Mucosa of stomach (tissue), 1 donor: ENCODE data around the gene SAT1.
A peak's percentile ranks its signal among the peaks of the same experiment; 100 is the strongest.

Source experiments
- H3K27me3 ChIP-seq: one replicate; pipeline ENCODE4 v1.7.0; 2013; ENCODE audit warnings: mild to moderate bottlenecking, low read length; ENCODE audit not compliant: control insufficient read depth, insufficient read depth
- H3K36me3 ChIP-seq: one replicate; pipeline ENCODE4 v1.7.0; 2013; ENCODE audit warnings: low read length; ENCODE audit not compliant: control insufficient read depth, insufficient read depth
- H3K4me1 ChIP-seq: one replicate; pipeline ENCODE4 v1.7.0; 2013; ENCODE audit warnings: mild to moderate bottlenecking, low read length; ENCODE audit not compliant: control insufficient read depth, insufficient read depth
- H3K4me3 ChIP-seq: one replicate; pipeline ENCODE4 v1.7.0; 2013; ENCODE audit warnings: low read length
- H3K9ac ChIP-seq: one replicate; pipeline ENCODE4 v1.7.0; 2013; ENCODE audit warnings: mild to moderate bottlenecking, low read length, moderate library complexity
- H3K9me3 ChIP-seq: one replicate; pipeline ENCODE4 v1.7.0; 2013; ENCODE audit warnings: mild to moderate bottlenecking, low read length, moderate library complexity; ENCODE audit not compliant: control insufficient read depth
- donor health status: Pancreatic carcinoma.

The SAT1 gene

DNA sequence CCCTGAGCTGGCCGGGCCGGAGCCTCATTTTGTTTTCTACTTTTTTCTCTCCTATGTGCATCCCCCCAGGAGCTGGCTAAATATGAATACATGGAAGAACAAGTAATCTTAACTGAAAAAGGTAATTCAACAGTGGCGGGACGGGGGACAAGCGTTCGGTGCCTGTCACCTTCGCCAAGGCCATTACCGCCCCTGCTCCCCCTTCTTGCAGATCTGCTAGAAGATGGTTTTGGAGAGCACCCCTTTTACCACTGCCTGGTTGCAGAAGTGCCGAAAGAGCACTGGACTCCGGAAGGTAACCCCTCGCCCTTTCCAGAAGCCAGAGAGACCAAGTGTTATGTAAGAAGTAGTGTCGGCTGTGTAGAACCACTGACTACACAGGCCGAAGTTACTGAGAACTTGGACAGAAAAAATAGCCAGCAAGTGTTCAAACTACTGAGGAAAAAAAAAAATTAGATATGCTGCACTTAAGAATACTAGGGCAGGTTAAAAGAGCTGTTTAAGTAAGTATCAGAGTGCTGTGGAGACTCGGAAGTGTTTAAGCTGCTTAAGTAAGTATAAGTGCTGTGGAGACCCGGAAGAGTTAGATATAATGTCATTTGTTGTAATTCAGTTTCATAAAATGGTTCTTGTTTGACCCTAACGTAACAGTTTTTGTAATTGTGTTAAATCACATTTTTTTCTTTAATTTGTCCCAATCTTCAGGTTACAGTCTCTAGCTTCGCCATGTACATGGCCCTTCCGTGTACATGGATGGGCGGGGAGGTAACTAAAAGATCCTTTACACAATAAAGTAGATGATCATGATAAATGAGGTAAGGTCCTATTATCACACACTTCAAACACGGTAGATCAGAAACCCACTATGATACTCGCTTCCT lies 856 bp downstream of the SAT1 start:
- Histone ChIP-seq H3K36me3 (no peaks in the 10 kb centered on the region), H3K27me3 (no peaks in the 10 kb centered on the region), H3K4me3 (peak overlapping the region; percentile 53), H3K9me3 (no peaks in the 10 kb centered on the region), H3K9ac (peak overlapping the region; percentile 95), H3K4me1 (no peaks in the 10 kb centered on the region)

DNA sequence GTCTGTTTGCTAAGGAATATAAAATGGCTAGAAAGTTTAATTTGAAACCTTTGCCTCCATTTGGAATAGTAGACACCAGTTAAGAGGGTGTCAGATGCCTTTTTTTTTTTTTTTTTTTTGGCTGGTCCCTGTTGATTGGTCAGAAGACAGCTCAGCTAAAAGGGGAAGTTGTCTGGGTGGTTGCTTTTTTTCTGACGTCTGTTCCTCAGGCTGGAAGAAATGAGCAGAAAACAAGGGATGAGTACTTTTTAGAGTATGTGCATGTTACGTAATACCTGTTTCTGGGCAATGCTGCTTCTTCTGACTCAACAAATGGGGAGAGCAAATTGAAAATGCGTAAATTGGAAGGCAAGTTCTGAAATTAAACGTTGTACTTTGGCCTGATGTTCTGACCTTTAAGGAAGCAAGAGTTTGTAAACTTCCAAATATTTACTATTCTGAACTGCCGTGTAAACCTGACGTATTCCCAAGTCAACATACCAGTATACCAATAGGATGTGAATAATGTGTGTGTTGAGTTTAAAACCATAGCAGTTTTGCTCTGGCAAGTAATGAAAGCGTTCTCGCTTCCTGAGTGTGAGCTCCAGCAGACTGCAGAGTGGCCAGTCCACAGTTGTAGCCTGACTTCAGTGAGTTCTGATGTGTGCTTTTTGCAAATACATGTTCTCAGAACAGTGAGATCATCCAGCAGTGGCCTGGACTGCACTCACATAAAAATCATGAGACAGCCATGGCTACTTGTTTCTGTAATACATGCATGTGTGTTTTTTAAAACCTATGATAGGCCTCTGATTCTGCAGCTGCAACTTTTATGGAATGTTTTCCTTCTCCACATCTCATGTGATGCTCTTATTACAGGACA lies 1.7 kb downstream of the SAT1 start:
- H3K9ac ChIP-seq = peak overlapping the region; percentile 95
- no peaks in the 10 kb centered on the region for H3K27me3 ChIP-seq
- no peaks in the 10 kb centered on the region for H3K36me3 ChIP-seq
- H3K9me3 ChIP-seq = no peaks in the 10 kb centered on the region
- peaks cover 1% of the 10 kb centered on the region for H3K4me1 ChIP-seq
- H3K4me3 ChIP-seq = peak overlapping the region; percentile 53

GRCh38 chrX:23785580-23785979 lies 2.6 kb downstream of the SAT1 start:
- Histone ChIP-seq H3K36me3 (no peaks in the 10 kb centered on the region), H3K4me1 (peaks cover 4% of the 10 kb centered on the region), H3K9ac (peak overlapping the region; percentile 95), H3K27me3 (no peaks in the 10 kb centered on the region), H3K4me3 (peak overlapping the region; percentile 53), H3K9me3 (no peaks in the 10 kb centered on the region)

- Histone ChIP-seq H3K4me3 (no peak overlapping the region), H3K36me3 (no peaks in the 10 kb centered on the region), H3K27me3 (no peaks in the 10 kb centered on the region), H3K9ac (no peak overlapping the region), H3K9me3 (no peaks in the 10 kb centered on the region), H3K4me1 (peaks cover 4% of the 10 kb centered on the region)
These were observed 3.4 kb downstream of the SAT1 start for GRCh38 chrX:23786268-23786815.

GRCh38 chrX:23787745-23788118 lies 4.8 kb downstream of the SAT1 start:
- Histone ChIP-seq H3K27me3 (no peaks in the 10 kb centered on the region), H3K4me1 (peaks cover 4% of the 10 kb centered on the region), H3K9ac (no peak overlapping the region), H3K4me3 (no peak overlapping the region), H3K36me3 (no peaks in the 10 kb centered on the region), H3K9me3 (no peaks in the 10 kb centered on the region)

DNA sequence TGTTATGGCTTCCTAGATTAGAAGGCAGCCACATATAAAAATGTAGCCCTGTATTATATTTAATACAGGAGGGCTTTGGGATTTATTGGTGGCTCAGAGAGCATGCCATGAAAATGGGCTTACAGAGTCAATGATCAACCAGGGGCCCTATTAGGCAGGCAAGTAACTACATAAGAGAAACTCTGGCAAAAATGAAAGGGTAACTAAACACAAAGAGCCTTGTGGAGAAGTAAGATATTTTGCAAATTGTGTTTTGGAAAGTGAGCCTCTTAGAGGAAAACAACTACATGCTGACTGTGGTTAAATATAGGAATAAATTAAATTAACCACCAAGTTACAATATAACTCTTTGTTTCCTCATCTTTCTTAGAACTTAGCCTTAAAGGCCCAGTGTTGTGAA lies 5.5 kb downstream of the SAT1 start:
- Histone ChIP-seq H3K36me3 (no peaks in the 10 kb centered on the region), H3K9me3 (no peaks in the 10 kb centered on the region), H3K4me3 (no peak overlapping the region), H3K9ac (no peak overlapping the region), H3K27me3 (no peaks in the 10 kb centered on the region), H3K4me1 (peaks cover 4% of the 10 kb centered on the region)

DNA sequence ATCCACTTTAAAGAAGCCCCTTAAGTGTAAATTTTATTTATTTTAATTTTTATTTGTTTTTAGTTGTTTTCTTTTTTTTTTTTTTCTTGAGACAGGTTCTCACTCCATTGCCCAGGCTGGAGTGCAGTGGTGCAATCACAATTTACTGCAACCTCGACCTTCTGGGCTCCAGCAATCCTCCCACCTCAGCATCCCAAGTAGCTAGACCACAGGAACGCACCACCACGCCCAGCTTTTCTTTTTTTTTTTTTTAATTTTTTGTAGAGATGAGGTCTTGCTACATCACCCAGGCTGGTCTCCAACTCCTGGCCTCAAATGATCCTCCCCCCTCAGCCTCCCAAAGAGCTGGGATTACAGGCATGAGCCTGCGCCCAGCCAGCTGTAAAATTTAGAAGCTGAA lies 6.0 kb downstream of the SAT1 start:
- Histone ChIP-seq H3K4me3 (no peak overlapping the region), H3K27me3 (no peaks in the 10 kb centered on the region), H3K4me1 (peaks cover 4% of the 10 kb centered on the region), H3K9me3 (no peaks in the 10 kb centered on the region), H3K9ac (no peak overlapping the region), H3K36me3 (no peaks in the 10 kb centered on the region)

GRCh38 chrX:23789386-23790154 lies 6.6 kb downstream of the SAT1 start:
- Histone ChIP-seq H3K4me3 (no peak overlapping the region), H3K4me1 (peaks cover 4% of the 10 kb centered on the region), H3K9me3 (no peaks in the 10 kb centered on the region), H3K27me3 (no peaks in the 10 kb centered on the region), H3K36me3 (no peaks in the 10 kb centered on the region), H3K9ac (peak overlapping the region; percentile 50)

DNA sequence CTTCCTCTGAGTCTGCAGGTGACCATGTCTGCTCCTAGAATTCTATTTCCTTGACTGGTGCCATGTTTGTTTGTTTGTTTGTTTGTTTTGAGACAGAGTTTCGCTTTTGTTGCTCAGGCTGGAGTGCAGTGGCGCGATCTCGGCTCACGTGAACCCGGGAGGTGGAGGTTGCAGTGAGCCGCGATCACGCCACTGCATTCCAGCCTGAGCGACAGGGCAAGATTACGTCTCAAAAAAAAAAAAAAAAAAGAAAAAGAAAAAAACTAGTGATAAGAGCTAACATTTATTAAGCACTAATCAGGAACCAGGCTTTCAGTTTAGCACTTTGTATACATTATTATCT lies 7.2 kb downstream of the SAT1 start:
- H3K36me3 ChIP-seq = no peaks in the 10 kb centered on the region
- peak overlapping the region; percentile 50 for H3K9ac ChIP-seq
- no peaks in the 10 kb centered on the region for H3K9me3 ChIP-seq
- no peak overlapping the region for H3K4me3 ChIP-seq
- H3K27me3 ChIP-seq = no peaks in the 10 kb centered on the region
- H3K4me1 ChIP-seq = peaks cover 4% of the 10 kb centered on the region

DNA sequence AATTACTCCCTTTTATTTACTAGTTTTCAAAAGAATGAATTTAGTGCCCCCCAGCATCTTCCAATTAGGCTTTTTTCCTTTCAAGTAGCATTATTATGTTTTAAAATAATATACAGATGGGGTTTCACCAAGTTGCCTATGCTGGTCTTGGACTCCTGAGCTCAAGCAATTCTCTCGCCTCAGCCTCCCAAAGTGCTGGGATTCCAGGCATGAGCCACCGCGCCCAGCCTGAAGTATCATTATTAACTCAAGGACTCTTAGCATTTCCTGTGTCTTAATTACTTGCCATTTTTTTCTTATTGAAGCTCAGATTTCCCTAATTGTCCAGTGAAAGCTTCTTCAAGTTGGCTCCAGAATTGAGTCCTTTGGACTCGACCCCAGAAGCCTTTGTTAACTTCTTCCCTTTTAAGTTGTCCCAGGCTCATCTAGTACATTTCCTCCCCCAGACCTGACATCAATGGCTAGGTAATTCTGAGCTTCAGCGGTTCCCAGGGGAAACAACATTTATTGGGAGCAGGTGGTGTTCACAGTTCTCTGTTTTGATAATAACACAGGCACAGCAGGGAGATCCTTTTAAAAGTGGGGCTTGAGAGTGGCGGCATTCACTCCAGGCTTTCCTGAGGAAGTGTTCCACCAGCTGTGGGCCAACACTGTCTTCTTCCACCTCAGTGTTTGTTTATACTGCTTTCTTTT lies 10.0 kb downstream of the SAT1 start:
- Histone ChIP-seq H3K4me3 (no peak overlapping the region), H3K27me3 (no peaks in the 10 kb centered on the region), H3K9ac (no peak overlapping the region), H3K36me3 (no peaks in the 10 kb centered on the region), H3K4me1 (peaks cover 9% of the 10 kb centered on the region), H3K9me3 (no peaks in the 10 kb centered on the region)

- Histone ChIP-seq H3K9me3 (no peaks in the 10 kb centered on the region), H3K4me3 (no peak overlapping the region), H3K4me1 (peaks cover 5% of the 10 kb centered on the region), H3K9ac (no peak overlapping the region), H3K27me3 (no peaks in the 10 kb centered on the region), H3K36me3 (no peaks in the 10 kb centered on the region)
These were observed 12.2 kb downstream of the SAT1 start for GRCh38 chrX:23795221-23795620.
